RWPE2 (cell line): Measurements from ENCODE around the gene TCF3.
A peak's percentile ranks its signal among the peaks of the same experiment; 100 is the strongest.

Experiments used
- ATAC-seq: fragments of 200-7000 bp; cut with Tn5 transposase; 3 replicates; pipeline ENCODE4 v1.9.1; 2021; ENCODE audit warnings: low read depth
- DNase-seq: peaks from one replicate; pipeline ENCODE4 v3.0.0-alpha.2; 2020; ENCODE audit warnings: low spot score
- H3K27ac ChIP-seq: fragments of 450-650 bp; 2 replicates; pipeline ENCODE4 v1.5.1; 2017; ENCODE audit warnings: mild to moderate bottlenecking; ENCODE audit not compliant: poor library complexity, severe bottlenecking
- H3K27me3 ChIP-seq: fragments of 250-450 bp; sonication (Bioruptor Pico); 2 replicates; pipeline ENCODE4 v1.5.1; 2021; ENCODE audit warnings: mild to moderate bottlenecking, moderate library complexity; ENCODE audit not compliant: insufficient read depth, poor library complexity, severe bottlenecking
- H3K36me3 ChIP-seq: fragments of 250-450 bp; sonication (Bioruptor Pico); 2 replicates; pipeline ENCODE4 v1.5.1; 2020; ENCODE audit warnings: low read depth, mild to moderate bottlenecking, moderate library complexity
- H3K4me1 ChIP-seq: fragments of 250-450 bp; sonication (Bioruptor Pico); 2 replicates; pipeline ENCODE4 v1.5.1; 2021; ENCODE audit warnings: mild to moderate bottlenecking, moderate library complexity; ENCODE audit not compliant: insufficient read depth, poor library complexity, severe bottlenecking
- H3K4me3 ChIP-seq: fragments of 250-450 bp; sonication (Bioruptor Pico); 2 replicates; pipeline ENCODE4 v1.5.1; 2021; ENCODE audit warnings: mild to moderate bottlenecking, moderate library complexity; ENCODE audit not compliant: severe bottlenecking
- H3K9me3 ChIP-seq: fragments of 250-450 bp; sonication (Bioruptor Pico); 2 replicates; pipeline ENCODE4 v1.5.1; 2021; ENCODE audit warnings: mild to moderate bottlenecking, moderate library complexity; ENCODE audit not compliant: severe bottlenecking
- CTCF ChIP-seq: fragments of 450-650 bp; IDR thresholded peaks from one replicate; pipeline ENCODE4 v1.5.1; 2017; ENCODE audit warnings: mild to moderate bottlenecking, moderate library complexity; ENCODE audit not compliant: poor library complexity, severe bottlenecking

Gene TCF3

GRCh38 chr19:1676351-1677266 lies 24.2 kb upstream of the TCF3 start:
- Histone ChIP-seq H3K9me3 (no peaks in the 10 kb centered on the region), H3K27ac (no peak overlapping the region), H3K4me3 (no peak overlapping the region), H3K4me1 (no peaks in the 10 kb centered on the region), H3K36me3 (no peaks in the 10 kb centered on the region), H3K27me3 (peaks cover 24% of the 10 kb centered on the region)
- no peak for TF ChIP-seq CTCF
- ATAC-seq (no peak), DNase-seq (no peak)

GRCh38 chr19:1675633-1676350 lies 23.4 kb upstream of the TCF3 start:
- Histone ChIP-seq H3K27ac (no peak overlapping the region), H3K36me3 (no peaks in the 10 kb centered on the region), H3K27me3 (peaks cover 30% of the 10 kb centered on the region), H3K4me3 (no peak overlapping the region), H3K9me3 (no peaks in the 10 kb centered on the region), H3K4me1 (no peaks in the 10 kb centered on the region)
- no peak for TF ChIP-seq CTCF
- no peak for DNase-seq
- ATAC-seq, result no peak

GRCh38 chr19:1674293-1674679 lies 21.9 kb upstream of the TCF3 start:
- Histone ChIP-seq H3K4me3 (no peak overlapping the region), H3K36me3 (no peaks in the 10 kb centered on the region), H3K4me1 (no peaks in the 10 kb centered on the region), H3K27ac (no peak overlapping the region), H3K27me3 (peaks cover 38% of the 10 kb centered on the region), H3K9me3 (no peaks in the 10 kb centered on the region)
- DNase-seq, result peak; percentile 68
- no peak for TF ChIP-seq CTCF
- no peak for ATAC-seq

- Histone ChIP-seq H3K4me3 (no peak overlapping the region), H3K27me3 (peaks cover 43% of the 10 kb centered on the region), H3K36me3 (no peaks in the 10 kb centered on the region), H3K27ac (no peak overlapping the region), H3K9me3 (no peaks in the 10 kb centered on the region), H3K4me1 (no peaks in the 10 kb centered on the region)
- ATAC-seq (no peak), DNase-seq (no peak)
- no peak for TF ChIP-seq CTCF
These were observed 21.4 kb upstream of the TCF3 start for GRCh38 chr19:1673645-1674292.
